Stimulated activated CD4-positive, alpha-beta T cell treated with anti-CD3 and anti-CD28 coated beads, Interleukin-12 subunit alpha, Interleukin-12 subunit beta, amount 100 ng/mL, for 48 hours (primary cell): ENCODE results near the gene GPR158.

Experiments used
- DNase-seq, 3 donors: peaks; one replicate each; pipeline ENCODE4 v3.0.0-alpha.2; 2020; ENCODE audit warnings: low read depth in 2 of 3, low spot score in 1 of 3

GPR158 gene

DNA sequence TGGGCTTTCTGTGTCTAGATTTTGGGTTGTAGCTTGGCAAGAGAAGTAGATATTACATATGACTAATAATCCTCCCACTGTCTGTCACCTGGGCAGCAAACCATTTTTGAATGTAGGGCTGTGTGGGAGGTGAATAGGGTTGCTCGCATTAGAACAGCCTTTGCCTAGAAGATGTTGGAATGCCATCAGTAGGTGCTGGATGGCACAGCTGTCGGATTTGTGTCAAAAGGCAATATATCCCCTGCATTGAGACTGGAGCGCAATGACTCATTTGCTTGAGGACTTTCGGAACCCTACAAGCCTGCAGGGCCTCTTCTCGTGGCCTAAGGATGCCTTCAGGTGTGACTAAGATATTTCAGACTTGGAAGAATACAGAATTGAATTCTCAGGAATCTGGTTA, 323.8 kb downstream of the GPR158 start:
- DNase-seq, result no peak

DNA sequence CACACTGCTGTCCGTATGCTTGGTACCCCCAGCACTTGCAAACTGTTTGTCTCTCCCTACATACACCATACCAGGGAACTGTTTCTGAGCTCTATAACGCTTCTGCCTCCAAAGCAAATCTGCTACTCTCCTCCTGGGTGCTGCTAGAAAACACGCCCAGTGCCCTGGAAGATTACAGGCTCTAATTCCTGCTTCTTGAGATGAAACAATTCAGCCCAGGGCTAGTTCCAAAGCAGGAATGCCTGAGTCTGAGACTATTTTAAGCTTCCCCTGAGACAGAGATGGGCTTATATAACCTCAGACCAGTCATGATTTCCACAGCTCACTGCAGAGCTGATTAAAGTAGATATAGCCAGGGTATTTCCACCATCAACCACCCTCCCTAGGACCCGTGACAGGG, 327.1 kb downstream of the GPR158 start:
- no peak for DNase-seq

DNA sequence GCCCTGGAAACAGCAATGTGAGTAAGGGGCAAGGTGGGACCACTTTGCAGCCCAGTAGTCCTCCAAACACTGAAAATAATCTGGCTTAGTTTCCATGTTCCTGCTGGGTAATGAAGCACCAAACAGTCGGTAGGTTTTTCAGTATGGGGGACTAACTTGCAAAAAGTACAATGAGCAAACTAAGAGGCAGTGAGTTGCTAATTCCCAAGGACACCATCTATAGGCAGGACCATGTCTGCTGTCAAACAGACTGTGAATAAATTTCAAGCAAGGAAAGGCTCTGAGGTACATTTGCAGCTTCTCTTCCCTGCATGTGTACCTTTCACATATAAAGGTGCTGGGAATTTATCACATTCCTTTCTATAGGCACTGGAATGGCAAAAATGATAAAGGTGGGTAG, 327.7 kb downstream of the GPR158 start:
- no peak for DNase-seq

DNA sequence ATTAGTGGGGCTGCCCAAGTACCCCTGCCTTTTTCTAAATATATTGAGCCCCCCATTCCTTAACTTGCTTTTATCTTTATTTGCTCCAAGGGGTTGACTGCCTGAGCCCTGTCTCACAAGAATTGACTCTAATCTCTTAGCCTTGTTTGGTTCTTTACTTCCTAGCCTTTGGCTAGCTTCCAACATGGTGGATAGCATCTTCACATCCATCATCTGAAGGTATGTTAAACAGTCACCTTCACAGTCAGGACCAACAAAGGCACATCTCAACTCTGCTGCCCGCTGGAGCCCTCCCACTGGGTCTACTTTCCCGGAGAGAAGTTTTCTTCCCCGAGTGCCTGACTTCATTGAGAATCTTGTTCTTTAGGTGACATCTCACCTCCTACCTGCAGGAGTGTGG, 329.5 kb downstream of the GPR158 start:
- DNase-seq, result no peak

DNA sequence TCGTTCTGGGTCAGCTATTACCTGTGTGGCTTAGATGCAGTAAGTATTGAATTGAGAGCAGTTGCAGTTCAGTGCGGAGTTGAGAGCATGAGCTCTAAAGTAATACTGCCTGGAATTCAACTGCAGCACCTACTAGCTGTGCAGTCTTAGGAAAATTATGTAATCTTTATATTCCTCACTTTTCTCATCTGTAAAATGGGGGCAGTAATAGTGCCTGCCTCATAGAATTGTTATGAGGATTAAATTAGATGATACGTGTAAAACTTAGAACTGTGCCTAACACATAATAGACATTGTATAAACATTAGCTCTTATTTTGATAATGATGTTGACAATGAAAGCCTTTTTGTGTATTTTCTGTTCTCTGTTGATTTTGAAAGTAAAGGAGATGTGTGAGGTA, 330.0 kb downstream of the GPR158 start:
- no peak for DNase-seq

DNA sequence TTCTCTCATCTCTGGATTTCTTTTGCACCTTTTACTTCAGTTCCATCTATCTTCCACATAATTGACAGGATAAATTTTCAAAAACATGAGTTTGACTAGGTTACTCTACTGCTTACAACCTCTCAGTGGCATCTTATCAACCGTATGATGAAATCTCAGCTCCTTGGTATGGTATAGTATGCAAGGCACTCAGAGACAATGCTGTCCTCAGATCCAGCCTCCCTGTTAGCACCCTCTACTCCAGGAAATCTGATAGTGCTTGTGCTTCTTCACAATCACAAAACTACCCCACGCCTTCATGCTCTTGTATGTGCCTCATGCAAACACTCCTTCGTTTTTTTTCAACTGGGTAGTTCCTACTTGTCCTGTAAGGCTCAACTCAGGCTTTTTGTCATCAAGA, 330.7 kb downstream of the GPR158 start:
- DNase-seq, result no peak

DNA sequence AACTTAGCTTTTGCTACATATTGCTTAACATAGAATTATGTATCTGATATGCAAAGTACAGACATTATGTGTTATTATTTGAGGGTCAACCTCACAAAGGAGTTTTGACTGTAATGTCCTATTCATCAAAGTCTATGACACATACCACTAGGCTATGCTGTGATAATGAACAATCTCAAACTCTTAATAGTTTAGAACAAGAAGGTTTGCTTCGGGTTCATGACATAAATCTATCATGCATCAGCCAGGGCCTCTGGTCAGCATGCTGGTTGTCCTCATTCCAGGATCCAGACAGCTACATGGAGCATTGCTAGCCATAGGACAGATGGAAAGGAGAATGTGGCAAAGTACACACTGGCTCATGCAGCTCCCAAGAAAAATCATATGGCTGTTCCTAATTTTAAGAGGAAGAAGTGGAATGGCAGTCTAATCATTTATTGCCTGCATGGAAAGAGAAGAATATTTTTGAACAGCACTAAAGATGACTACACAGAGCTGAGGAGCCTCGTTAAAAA, 332.1 kb downstream of the GPR158 start:
- DNase-seq, result no peak

DNA sequence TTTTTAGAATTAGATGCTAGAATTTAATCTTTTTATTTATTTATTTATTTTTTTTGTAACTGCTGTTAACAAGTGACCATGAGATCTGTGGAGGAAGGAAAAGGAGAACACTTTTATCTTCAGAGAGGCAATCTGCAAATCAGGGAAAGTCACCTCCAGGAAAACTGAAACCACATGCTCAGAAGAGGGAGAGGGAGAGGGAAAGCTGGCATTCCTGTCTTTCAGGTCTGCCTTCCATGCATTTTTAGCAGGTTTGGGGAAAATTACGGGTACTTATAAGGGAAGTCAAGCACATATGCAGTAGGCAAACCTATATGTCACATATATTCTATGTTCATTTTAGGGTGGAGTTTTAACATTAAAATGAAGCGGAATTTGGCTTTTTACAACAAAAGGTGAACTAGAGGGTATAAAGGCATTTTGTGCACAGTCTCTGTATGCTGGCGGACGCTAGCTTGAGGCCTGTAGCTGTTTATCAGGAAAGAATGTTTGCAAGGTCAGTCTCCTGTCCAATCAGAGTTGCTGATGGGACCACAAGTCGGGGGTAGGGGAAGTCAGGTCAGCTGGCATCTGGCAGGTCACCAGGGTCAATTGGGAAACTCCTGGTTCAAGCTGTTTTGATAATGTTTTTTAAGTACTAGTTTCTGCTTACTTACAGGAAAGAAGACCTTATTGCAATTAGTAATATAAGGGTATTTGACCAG, 333.5 kb downstream of the GPR158 start:
- no peak for DNase-seq

DNA sequence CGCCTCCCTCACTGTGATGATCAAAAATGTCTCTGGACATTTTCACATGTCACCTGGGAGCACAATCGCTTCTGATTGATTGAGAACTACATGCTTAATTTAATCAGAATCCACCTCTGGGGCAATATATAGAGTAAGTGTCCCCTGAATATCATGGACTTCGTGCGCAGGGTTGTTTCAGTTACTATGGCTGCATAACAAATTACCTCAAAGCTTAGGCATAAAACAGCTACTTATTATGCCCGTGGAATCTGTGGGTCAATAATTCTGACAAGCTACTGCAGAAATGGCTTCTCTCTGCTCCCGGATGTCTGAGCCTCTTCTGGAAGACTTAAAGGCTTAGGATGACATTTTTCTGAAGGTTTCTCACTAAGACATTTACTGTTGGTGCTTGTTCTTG, 334.4 kb downstream of the GPR158 start:
- no peak for DNase-seq

DNA sequence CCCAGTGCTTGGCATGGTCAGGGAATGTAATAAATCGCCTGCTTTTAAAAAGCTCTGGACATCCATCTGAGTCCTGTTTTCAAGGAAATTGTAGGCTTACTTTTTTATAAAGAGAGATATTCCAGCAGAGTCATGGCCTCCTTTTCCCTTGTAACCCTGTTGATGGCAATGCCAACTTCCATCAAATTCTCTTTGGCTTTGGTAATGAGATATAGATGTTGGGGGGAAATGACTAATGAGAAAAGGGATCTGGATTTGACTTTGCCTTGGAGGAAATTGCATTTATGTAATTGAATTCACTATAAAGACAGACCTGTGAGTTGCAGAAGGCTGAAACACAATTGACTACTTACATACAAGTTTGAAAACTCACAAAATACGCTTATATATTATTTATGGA, 347.5 kb downstream of the GPR158 start:
- no peak for DNase-seq

DNA sequence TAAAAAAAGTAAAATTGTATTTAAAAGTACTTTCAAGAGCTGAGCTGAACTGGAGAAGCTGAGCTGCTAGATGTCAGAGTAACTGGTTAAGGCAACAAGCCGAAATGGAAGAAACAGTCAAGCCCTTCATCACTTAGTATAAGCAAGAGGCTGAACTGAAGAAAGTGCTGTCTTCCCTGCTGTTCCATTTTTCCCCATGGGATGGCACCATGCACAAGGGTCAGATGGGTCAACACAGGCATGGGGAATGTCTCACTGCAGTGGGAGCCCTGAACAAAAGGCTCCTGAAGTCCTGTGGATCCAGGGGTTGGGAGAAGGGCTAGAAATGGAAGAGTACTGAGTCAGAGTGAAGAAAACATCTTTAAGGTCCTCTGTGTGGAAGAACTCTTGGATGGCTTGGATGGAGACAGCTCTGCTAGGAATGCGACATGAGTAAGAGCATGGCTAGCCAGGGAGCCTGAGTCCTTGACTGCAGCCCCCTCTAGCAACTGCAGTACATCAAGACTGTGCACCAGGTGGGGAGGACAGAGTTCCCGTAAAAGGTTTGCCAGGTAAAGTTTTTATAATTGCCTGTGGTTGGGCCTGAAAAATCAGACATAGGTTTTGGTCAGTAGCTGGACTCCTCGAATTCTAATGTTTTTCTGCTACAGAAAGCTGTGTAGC, 348.3 kb downstream of the GPR158 start:
- DNase-seq, result no peak

DNA sequence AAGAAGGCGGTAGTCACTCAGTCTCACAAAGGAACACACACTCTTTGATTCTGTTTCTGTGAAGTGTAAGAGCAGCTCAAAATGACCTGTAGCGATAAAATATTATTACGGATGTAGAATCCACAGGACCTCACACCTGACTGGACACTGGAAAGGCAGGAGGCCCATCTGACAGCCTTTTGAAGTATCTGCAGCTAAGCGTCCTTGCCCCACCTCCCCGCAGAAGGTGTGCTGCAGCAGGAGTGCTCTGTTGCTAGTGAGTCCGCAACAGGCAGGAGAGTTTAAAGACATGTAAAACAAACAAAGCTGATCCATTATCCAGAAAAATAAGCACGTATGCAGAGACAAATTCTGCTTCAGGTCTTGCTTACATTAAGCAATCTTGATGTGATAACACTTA, 355.5 kb downstream of the GPR158 start:
- no peak for DNase-seq

DNA sequence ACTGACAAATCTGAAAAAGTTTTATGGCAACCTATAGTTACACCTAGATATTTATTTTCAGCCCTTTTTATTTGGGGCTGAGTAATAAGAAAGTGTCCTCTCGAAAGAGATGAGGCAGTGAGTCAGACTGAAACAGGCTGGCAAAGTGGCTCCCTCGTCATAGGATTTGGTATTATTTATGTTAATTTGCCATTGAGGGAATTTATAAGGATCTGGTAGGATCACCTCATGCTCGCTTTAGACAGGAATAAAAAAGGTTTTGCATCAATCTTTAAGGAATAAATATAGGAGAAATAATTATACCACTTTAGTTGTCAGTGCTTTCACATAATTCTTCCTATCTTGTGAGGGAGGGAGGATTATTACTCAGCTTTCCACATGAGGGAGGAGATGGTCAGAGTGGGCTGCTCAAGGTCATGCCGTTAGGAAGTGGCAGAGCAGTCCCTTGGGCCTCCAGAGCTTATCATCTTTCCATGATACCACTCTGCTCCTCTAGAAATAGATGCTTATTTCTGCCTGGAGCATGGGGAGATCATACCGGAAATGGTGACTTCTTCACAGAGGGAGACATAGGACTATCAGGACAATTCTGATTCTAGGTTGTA, 356.8 kb downstream of the GPR158 start:
- DNase-seq, result no peak

DNA sequence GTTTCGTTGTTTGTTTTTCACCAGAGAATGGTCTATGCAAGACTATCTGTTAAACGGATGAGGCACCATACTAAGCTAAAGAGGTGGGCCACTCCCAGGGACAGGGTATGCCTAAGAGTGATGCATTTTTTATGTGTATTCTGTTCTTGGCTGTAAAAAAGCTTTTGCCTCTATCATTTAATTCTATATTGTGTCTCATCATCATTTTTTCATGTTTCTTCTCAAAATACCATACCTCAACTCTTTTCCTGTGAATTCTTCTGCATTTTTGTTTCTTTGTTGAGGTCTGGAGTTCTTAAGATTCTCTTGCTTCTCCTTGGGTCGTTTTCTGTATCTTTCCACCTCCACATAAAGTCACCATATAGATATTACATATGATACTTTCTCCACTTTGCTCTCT, 357.4 kb downstream of the GPR158 start:
- no peak for DNase-seq

DNA sequence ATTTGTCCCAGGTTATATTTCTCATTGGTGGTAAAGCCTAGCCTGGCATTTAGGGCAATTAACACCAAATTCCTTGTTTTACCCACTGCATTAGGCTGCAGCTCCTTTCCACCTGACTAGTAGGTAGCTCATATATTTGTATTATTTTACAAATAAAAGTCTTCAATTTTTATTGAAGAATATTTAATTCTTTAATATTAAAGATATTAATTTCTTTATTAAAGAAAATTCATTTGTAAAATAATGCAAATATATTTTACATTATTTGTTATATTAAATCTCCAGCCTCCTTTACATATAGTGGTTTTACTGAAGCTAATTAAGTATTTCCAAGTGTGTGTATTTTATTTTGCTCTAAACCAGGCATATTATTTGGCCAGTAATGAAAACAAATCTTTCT, 361.2 kb downstream of the GPR158 start:
- DNase-seq, result no peak

DNA sequence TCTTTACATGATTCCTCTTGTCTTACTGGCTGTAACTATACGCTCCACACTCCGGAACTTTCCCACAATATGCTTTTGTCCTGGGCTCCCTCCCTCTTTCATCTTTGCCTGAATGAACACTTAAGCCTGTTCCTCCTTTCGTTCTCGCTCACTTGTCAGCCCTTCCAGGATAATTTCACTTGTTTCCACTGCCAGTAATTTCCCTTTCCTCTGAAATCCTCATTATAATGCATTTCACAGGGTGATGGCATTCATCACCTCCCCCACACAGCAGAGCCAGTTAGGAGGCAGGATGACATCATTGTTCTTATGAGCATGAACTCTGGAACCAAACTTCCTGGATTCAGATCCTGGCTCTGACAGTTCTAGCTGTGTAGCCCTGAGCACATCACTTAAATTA, 372.6 kb downstream of the GPR158 start:
- no peak for DNase-seq

DNA sequence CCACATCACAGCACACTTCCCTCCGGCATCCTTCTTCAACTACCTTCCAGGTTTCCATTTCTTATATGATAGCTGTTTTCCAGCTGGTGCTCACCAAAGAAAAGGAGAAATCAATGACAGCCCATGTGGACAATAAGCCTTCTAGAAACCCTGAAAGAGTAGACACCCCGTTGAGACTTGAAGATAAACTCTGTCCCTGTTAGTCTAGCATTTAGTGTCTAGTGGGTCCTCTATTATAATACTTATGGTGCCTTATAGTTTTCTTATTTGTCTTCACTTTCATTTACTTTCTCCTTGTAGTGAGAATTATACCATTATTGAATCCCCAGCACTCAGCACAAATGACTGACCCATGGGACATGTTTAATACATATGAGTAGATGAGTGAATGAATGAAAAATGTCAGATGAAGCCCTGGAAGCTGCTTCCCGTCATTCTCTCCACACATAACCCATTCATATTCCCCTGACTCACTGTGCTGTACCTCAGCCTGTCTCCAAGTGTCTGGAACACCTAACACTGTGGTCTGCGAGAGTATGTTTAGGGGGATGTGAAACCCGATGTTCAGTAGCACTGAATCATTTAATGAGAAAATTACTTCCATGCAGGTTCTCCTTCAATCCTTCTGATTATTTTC, 377.6 kb downstream of the GPR158 start:
- DNase-seq, result no peak

DNA sequence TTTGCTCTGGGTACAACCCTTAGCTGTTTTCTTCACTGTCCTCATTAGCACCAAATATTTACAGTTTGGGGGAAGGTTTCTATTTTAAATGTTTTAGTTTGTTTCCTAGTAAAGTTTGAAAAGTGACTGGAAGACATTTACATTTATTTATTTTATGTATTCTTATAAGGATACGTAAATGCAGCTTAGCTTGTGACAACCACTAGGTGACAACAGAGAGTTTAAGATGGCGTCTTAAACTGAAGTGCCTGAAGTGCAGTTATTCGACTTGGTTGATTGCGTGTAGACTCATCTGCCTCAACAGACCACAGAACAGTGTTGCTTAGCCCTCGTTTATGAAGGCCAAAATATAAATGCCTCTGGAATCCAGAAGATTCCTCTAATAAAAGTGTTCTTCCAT, 381.1 kb downstream of the GPR158 start:
- no peak for DNase-seq

DNA sequence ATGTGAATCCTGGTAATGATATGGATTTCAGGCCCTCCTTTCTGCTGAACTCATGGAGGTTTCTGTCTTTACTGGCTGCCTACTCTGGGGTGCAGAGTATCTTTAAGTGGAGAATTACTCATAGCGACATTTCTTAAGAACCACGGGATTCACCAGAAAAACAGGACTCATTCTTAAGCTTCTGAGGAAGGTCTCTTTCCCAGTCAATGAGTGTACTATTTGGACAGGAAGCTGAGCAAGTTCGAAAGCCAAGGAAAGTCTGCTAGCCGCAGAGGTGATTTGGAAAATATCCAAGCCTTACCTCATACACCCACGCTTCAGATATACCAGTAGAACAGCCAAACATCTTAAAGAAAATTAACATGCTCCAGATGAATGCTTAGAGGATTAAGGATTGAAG, 381.7 kb downstream of the GPR158 start:
- DNase-seq, result no peak

DNA sequence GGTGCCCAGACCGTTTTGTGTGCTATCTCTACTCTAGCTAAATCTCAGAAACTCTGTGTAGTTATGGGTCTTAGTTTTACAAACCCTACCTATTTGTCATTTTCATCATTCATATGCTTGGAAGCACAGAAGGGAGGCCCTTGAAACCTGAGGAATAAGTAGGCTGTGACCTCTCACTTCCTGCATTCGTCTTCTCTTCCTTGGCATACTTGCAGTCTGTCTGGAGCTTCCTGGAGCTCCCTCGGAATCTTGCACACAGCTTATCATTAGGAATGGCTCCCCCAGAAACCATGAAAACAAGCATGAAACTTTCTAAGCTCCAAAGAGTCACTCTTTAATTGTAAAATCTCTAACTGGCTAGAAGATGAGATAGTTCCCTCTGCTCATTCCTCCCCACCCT, 382.3 kb downstream of the GPR158 start:
- DNase-seq, result no peak

DNA sequence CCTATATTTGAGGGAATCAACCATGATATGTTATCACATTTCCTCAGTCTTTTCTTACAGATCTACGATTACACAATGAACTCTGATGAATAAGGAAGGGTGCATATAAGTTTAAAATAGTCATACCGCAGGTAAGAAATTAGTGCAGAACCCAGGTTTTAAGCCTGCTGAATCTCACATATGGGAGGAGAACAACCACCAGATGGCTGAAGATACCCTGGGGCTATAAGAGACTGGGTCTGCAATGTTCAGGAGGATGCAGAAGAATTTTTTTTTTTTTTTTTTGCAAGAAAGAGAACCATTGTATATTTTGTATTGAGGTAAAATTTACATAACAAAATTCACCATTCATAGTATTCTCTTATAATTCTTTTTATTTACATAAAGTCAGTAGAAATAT, 387.0 kb downstream of the GPR158 start:
- DNase-seq, result no peak

DNA sequence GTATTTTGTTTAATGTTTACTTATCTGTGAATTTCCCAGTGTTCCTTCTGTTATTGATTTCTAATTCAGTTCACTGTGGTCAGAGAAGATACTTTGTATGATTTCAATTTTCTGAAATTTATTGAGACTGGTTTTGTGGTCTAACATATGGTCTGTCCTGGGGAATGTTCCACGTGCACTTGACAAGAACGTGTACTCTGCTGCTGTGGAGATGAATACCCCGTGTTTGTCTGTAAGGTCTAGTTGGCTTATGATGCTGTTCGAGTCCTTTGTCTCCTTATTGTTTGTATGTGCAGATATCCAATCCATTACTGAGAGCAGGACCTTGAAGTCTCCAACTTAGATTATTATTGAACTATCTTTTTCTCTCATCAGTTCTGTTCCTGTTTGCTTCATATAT, 387.7 kb downstream of the GPR158 start:
- DNase-seq, result no peak
